GM12878 (cell line): ENCODE measurements around the gene DCST1. TPM values are rescaled to one million over a fixed set of nuclear protein-coding genes. Genes with fewer than 3 reads are reported as not detected.

Source experiments
- ATAC-seq: fragments of 200-7000 bp; cut with Tn5 transposase; 3 replicates; pipeline ENCODE4 v1.9.1; 2020; ENCODE audit warnings: mild to moderate bottlenecking, moderate library complexity
- BruUV-seq: library from RNA; stranded (reverse); fragments of 400-500 nt; replicated peaks from 2 replicates; lab custom pipeline; 2021; lab: Mats Ljungman, UMichigan
- CTCF ChIA-PET: fragments of 300-600 bp; sonication (Branson Sonifier 250); formaldehyde crosslinking; extraction: SDS; loops from one replicate; lab custom pipeline; 2021; ENCODE audit warnings: inconsistent platforms; lab: Yijun Ruan, JAX
- POLR2A ChIA-PET: fragments of 350-600 bp; formaldehyde crosslinking; extraction: SDS; loops from one replicate; lab custom pipeline; 2021; ENCODE audit warnings: inconsistent platforms; lab: Charles Lee
- RAD21 ChIA-PET: fragments of 300-600 bp; sonication (Branson Sonifier 250); formaldehyde crosslinking; loops from one replicate; lab custom pipeline; 2023; ENCODE audit warnings: antibody characterized with exemption; ENCODE audit not compliant: unreplicated experiment; lab: Charles Lee
- SMC1A ChIA-PET: fragments of 300-600 bp; sonication (Branson Sonifier 250); formaldehyde crosslinking; loops from one replicate; lab custom pipeline; 2023; ENCODE audit not compliant: unreplicated experiment, uncharacterized antibody; lab: Charles Lee
- DNase-seq: peaks from one replicate; pipeline ENCODE4 v3.0.0-alpha.2; 2011; ENCODE audit warnings: low read depth, low spot score
- FAIRE-seq: peaks from 3 replicates; lab custom pipeline; 2011; peaks lifted over from hg19 to GRCh38; lab: Jason Lieb, UNC
- H2AFZ ChIP-seq: 2 replicates; pipeline ENCODE4 v1.6.0; 2011; ENCODE audit warnings: low read depth, low read length, control low read depth; ENCODE audit not compliant: control insufficient read depth
- H3K27ac ChIP-seq: 2 replicates; pipeline ENCODE4 v1.5.1; 2011; ENCODE audit warnings: control low read depth; ENCODE audit not compliant: control insufficient read depth, insufficient read depth
- H3K27me3 ChIP-seq, 2 experiments: replicated peaks in 1 of 2; 2 replicates each; pipeline versions ENCODE4 v1.6.0 to v1.6.1; 2011; ENCODE audit warnings: low read length in 1 of 2; ENCODE audit not compliant: control insufficient read depth in 2 of 2, insufficient read depth in 2 of 2
- H3K36me3 ChIP-seq, 2 experiments: 2 replicates each; pipeline ENCODE4 v1.5.1; 2011; ENCODE audit warnings: low read length in 1 of 2; ENCODE audit not compliant: control insufficient read depth in 2 of 2, insufficient read depth in 2 of 2
- H3K4me1 ChIP-seq: 2 replicates; pipeline ENCODE4 v1.6.1; 2011; ENCODE audit warnings: mild to moderate bottlenecking, low read length, moderate library complexity, mixed read lengths; ENCODE audit not compliant: control insufficient read depth, insufficient read depth
- H3K4me2 ChIP-seq: 2 replicates; pipeline ENCODE4 v1.6.0; 2011; ENCODE audit warnings: control low read depth; ENCODE audit not compliant: control insufficient read depth, insufficient read depth
- H3K4me3 ChIP-seq: fragments of 200-600 bp; sonication (generic); 2 replicates; pipeline ENCODE4 v1.5.1; 2016
- H3K79me2 ChIP-seq: 2 replicates; pipeline ENCODE4 v1.6.0; 2011; ENCODE audit warnings: low read length; ENCODE audit not compliant: control insufficient read depth, insufficient read depth
- H3K9ac ChIP-seq: 2 replicates; pipeline ENCODE4 v1.8.0; 2011; ENCODE audit warnings: low read length, control low read depth, mixed read lengths; ENCODE audit not compliant: control insufficient read depth, insufficient read depth
- H3K9me3 ChIP-seq: replicated peaks from 3 replicates; pipeline ENCODE4 v1.5.1; 2011; ENCODE audit warnings: mild to moderate bottlenecking, low read length; ENCODE audit not compliant: control insufficient read depth, insufficient read depth
- H4K20me1 ChIP-seq: 2 replicates; pipeline ENCODE4 v1.6.0; 2011; ENCODE audit not compliant: control insufficient read depth, insufficient read depth
- DPF2 ChIP-seq: fragments of 450-650 bp; IDR thresholded peaks from 2 replicates; pipeline ENCODE4 v1.6.1; 2017; ENCODE audit warnings: mild to moderate bottlenecking
- ETV6 ChIP-seq, 2 experiments: fragments of 450-650 bp in 1 of 2; IDR thresholded peaks in 1 of 2; conservative IDR thresholded peaks in 1 of 2; 2 replicates each; pipeline ENCODE4 v1.6.1; 2014; ENCODE audit warnings: antibody characterized with exemption in 1 of 2, borderline replicate concordance in 1 of 2, low read depth in 1 of 2, mild to moderate bottlenecking in 1 of 2, moderate library complexity in 1 of 2
- FOXK2 ChIP-seq: fragments of 450-650 bp; IDR thresholded peaks from 2 replicates; pipeline ENCODE4 v1.6.1; 2017; ENCODE audit warnings: mild to moderate bottlenecking, moderate library complexity
- IKZF1 ChIP-seq: fragments of 450-650 bp; conservative IDR thresholded peaks from 2 replicates; pipeline ENCODE4 v1.6.1; 2017; ENCODE audit warnings: antibody characterized with exemption, mild to moderate bottlenecking
- MTA2 ChIP-seq: fragments of 450-650 bp; IDR thresholded peaks from 2 replicates; pipeline ENCODE4 v1.6.1; 2016; ENCODE audit warnings: low read depth, mild to moderate bottlenecking, moderate library complexity
- SMC3 ChIP-seq: IDR thresholded peaks from 2 replicates; pipeline ENCODE4 v1.6.1; 2011; ENCODE audit warnings: low read length, improper control_type of control experiment, borderline replicate concordance
- TARDBP ChIP-seq: IDR thresholded peaks from 2 replicates; pipeline ENCODE4 v1.6.1; 2016; ENCODE audit warnings: borderline replicate concordance
- ZZZ3 ChIP-seq: IDR thresholded peaks from 2 replicates; pipeline ENCODE4 v1.6.1; 2011; ENCODE audit warnings: low read depth; ENCODE audit not compliant: control insufficient read depth, insufficient read length
- WGBS: methylation state at CpG from one replicate; pipeline ENCODE4 v1.1.6; 2016; ENCODE audit warnings: low lambda C conversion rate; ENCODE audit not compliant: insufficient replicate concordance, insufficient coverage; ENCODE audit errors: missing lambda C conversion rate; 5-methylcytosine and 5-hydroxymethylcytosine counted together
- in situ Hi-C: fragments of 300-500 bp; cut with MboI; formaldehyde crosslinking; loops from 9 replicates; pipeline ENCODE4 v1.14.3; 2018; ENCODE audit warnings: mixed read lengths
- intact Hi-C: fragments of 100-400 bp; cut with micrococcal nuclease; formaldehyde crosslinking; loops from one replicate; pipeline ENCODE4 v1.14.2; 2022; ENCODE audit not compliant: unreplicated experiment
- polyA plus RNA-seq, 11 experiments: library from polyadenylated mRNA; depleted of rRNA in 4 of 11; unstranded in 6 of 11; stranded (reverse) in 5 of 11; fragments of >200 nt; fragmentation: Nextera tagmentation in 4 of 11; fragmentation: Illumina TruSeq in 1 of 11; extraction: Ambion mirVana in 4 of 11; extraction: Trizol in 1 of 11; gene quantifications; 1 replicate in 1 of 11; 2 replicates in 10 of 11; pipeline versions ENCODE4 v1.2.1 to v1.2.3, GENCODE V29; 2011 to 2016; ENCODE audit warnings: inconsistent platforms in 2 of 11, missing spikeins in 2 of 11, low read depth in 1 of 11
- total RNA-seq, 4 experiments: library from RNA; depleted of rRNA in 3 of 4; stranded (reverse); fragments of >200 nt in 3 of 4; fragmentation: Illumina TruSeq in 1 of 4; extraction: Trizol in 1 of 4; gene quantifications; 2 replicates each; pipeline versions ENCODE4 v1.2.1 to v1.2.3, GENCODE V29; 2013 to 2021
- TF ChIP-seq, protein P1 (sequence below): fragments of 450-650 bp; IDR thresholded peaks from 2 replicates; pipeline ENCODE4 v1.6.1; 2017; ENCODE audit warnings: low read depth, mild to moderate bottlenecking, moderate library complexity
- TF ChIP-seq, protein P2 (sequence below): fragments of 150-350 bp; IDR thresholded peaks from 2 replicates; pipeline ENCODE4 v1.6.1; 2016; ENCODE audit warnings: low read depth, low read length
- TF ChIP-seq, protein P3 (sequence below): fragments of 450-650 bp; IDR thresholded peaks from 2 replicates; pipeline ENCODE4 v1.6.1; 2016; ENCODE audit warnings: mild to moderate bottlenecking
- TF ChIP-seq, protein P4 (sequence below): fragments of 450-650 bp; formaldehyde crosslinking; IDR thresholded peaks from 2 replicates; pipeline ENCODE4 v1.5.0; 2022; ENCODE audit warnings: mild to moderate bottlenecking, missing genetic modification characterization

DCST1 gene
- total and polyA plus RNA-seq, 10 of the 15 experiments (the other 5 are each of a cell fraction or from before 2014, with no cell fraction given): not detected

DNA sequence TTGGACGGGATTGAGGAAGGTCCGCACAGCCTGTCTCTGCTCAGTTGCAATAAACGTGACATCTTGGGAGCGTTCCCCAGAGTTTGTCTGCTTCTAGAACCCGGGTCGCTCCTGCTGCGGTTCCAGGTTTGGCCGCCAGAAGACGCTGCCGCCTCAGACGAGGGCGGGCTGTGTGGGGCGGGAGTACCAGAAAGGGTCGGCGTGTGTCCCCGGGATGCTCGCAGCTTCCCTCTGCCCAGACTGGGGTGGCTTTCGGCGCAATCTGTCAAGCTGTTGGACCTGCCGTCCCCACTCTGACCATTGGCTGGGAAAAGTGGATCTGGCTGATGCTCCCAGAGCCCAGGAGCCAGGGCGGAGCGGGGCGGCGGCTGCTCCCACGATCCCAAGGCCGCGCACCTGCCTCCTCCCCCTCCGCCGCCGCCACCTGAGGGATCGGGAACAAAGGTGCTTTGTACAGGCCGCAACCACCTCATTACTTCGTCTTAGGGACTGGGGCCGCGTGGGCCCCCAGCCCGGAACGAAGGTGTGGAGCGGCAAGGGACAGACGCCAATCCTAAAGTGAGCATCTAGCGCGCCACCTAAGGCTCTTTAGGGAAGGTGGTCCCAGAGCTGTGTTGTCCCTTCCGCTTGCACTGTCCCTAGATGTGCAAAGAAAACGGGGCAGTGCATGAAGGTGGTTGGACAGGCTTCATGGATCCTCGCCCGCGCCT, 29.2 kb downstream of the DCST1 start:
- in situ Hi-C loops: loop anchor here (5.0 kb wide), 1 partner anchor 501 kb away; no protein-coding TSS in a partner anchor
- SMC1A ChIA-PET: interaction anchor here (1.4 kb wide), 2 partner anchors 18 to 22 kb away, joined by 4 to 8 read pairs; no protein-coding TSS in a partner anchor
- TF ChIP-seq DPF2 (0 out of 2 replicates have a peak, but pooled peaks have one; percentile 18), ETV6 (conservative IDR thresholded peaks at IDR 0.05 in 1 of 2, IDR thresholded peaks at IDR 0.05 in 1 of 2; ENCODE audit: borderline replicate concordance in 1 of 2, low read depth in 1 of 2) (no peak), IKZF1 (peak; percentile 38), FOXK2 (no peak), TARDBP (no peak), ZZZ3 (no peak), SMC3 (peak; percentile 93), MTA2 (no peak)
- TF ChIP-seq, protein P1, sequence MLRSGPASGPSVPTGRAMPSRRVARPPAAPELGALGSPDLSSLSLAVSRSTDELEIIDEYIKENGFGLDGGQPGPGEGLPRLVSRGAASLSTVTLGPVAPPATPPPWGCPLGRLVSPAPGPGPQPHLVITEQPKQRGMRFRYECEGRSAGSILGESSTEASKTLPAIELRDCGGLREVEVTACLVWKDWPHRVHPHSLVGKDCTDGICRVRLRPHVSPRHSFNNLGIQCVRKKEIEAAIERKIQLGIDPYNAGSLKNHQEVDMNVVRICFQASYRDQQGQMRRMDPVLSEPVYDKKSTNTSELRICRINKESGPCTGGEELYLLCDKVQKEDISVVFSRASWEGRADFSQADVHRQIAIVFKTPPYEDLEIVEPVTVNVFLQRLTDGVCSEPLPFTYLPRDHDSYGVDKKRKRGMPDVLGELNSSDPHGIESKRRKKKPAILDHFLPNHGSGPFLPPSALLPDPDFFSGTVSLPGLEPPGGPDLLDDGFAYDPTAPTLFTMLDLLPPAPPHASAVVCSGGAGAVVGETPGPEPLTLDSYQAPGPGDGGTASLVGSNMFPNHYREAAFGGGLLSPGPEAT: no peak
- TF ChIP-seq, protein P2, sequence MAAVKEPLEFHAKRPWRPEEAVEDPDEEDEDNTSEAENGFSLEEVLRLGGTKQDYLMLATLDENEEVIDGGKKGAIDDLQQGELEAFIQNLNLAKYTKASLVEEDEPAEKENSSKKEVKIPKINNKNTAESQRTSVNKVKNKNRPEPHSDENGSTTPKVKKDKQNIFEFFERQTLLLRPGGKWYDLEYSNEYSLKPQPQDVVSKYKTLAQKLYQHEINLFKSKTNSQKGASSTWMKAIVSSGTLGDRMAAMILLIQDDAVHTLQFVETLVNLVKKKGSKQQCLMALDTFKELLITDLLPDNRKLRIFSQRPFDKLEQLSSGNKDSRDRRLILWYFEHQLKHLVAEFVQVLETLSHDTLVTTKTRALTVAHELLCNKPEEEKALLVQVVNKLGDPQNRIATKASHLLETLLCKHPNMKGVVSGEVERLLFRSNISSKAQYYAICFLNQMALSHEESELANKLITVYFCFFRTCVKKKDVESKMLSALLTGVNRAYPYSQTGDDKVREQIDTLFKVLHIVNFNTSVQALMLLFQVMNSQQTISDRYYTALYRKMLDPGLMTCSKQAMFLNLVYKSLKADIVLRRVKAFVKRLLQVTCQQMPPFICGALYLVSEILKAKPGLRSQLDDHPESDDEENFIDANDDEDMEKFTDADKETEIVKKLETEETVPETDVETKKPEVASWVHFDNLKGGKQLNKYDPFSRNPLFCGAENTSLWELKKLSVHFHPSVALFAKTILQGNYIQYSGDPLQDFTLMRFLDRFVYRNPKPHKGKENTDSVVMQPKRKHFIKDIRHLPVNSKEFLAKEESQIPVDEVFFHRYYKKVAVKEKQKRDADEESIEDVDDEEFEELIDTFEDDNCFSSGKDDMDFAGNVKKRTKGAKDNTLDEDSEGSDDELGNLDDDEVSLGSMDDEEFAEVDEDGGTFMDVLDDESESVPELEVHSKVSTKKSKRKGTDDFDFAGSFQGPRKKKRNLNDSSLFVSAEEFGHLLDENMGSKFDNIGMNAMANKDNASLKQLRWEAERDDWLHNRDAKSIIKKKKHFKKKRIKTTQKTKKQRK: no peak
- TF ChIP-seq, protein P3, sequence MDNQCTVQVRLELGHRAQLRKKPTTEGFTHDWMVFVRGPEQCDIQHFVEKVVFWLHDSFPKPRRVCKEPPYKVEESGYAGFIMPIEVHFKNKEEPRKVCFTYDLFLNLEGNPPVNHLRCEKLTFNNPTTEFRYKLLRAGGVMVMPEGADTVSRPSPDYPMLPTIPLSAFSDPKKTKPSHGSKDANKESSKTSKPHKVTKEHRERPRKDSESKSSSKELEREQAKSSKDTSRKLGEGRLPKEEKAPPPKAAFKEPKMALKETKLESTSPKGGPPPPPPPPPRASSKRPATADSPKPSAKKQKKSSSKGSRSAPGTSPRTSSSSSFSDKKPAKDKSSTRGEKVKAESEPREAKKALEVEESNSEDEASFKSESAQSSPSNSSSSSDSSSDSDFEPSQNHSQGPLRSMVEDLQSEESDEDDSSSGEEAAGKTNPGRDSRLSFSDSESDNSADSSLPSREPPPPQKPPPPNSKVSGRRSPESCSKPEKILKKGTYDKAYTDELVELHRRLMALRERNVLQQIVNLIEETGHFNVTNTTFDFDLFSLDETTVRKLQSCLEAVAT: no peak
- TF ChIP-seq, protein P4, sequence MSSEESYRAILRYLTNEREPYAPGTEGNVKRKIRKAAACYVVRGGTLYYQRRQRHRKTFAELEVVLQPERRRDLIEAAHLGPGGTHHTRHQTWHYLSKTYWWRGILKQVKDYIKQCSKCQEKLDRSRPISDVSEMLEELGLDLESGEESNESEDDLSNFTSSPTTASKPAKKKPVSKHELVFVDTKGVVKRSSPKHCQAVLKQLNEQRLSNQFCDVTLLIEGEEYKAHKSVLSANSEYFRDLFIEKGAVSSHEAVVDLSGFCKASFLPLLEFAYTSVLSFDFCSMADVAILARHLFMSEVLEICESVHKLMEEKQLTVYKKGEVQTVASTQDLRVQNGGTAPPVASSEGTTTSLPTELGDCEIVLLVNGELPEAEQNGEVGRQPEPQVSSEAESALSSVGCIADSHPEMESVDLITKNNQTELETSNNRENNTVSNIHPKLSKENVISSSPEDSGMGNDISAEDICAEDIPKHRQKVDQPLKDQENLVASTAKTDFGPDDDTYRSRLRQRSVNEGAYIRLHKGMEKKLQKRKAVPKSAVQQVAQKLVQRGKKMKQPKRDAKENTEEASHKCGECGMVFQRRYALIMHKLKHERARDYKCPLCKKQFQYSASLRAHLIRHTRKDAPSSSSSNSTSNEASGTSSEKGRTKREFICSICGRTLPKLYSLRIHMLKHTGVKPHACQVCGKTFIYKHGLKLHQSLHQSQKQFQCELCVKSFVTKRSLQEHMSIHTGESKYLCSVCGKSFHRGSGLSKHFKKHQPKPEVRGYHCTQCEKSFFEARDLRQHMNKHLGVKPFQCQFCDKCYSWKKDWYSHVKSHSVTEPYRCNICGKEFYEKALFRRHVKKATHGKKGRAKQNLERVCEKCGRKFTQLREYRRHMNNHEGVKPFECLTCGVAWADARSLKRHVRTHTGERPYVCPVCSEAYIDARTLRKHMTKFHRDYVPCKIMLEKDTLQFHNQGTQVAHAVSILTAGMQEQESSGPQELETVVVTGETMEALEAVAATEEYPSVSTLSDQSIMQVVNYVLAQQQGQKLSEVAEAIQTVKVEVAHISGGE (CRISPR knock-in tag): no peak

More for the DNA sequence above, 29.2 kb downstream of the DCST1 start:
- no peaks in the 10 kb centered on the region for H4K20me1 ChIP-seq
- under 1% methylated on average over 31 of the region's 46 CpGs for WGBS
- peak overlapping the region; percentile 95 for H3K4me3 ChIP-seq
- peak overlapping the region; percentile 14; the same call in 1 of the 2 replicates for H3K9ac ChIP-seq
- CTCF ChIA-PET: interaction anchor here (0.7 to 15.5 kb wide), 11 partner anchors 8 to 503 kb away, joined by 3 to 195 read pairs (median 3); partner anchors contain the start of genes EFNA3 and FLAD1
- H3K27me3 ChIP-seq: no peaks in the 10 kb centered on the region
- H3K27ac ChIP-seq: no peak overlapping the region
- H3K36me3 ChIP-seq: no peaks in the 10 kb centered on the region; a peak in 1 of 4 replicates
- intact Hi-C loops: loop anchor here (1.0 to 5.0 kb wide), 4 partner anchors 21 to 396 kb away; partner anchors contain the start of genes CKS1B and SHC1
- peaks cover 16% of the 10 kb centered on the region for H3K4me1 ChIP-seq
- peak overlapping the region; percentile 96 for H3K4me2 ChIP-seq
- H2AFZ ChIP-seq: peak overlapping the region; percentile 80
- RAD21 ChIA-PET: interaction anchor here (1.0 to 4.7 kb wide), 6 partner anchors 12 to 503 kb away, joined by 3 to 63 read pairs (median 4); partner anchors contain the start of gene EFNA3
- DNase-seq: no peak
- no peaks in the 10 kb centered on the region for H3K9me3 ChIP-seq
- H3K79me2 ChIP-seq: no peaks in the 10 kb centered on the region
- no TSS peak for BruUV-seq
- peak; percentile 65 for ATAC-seq
- POLR2A ChIA-PET: interaction anchor here (0.5 to 1.3 kb wide), 3 partner anchors 12 to 211 kb away, joined by 3 to 8 read pairs (median 7); no protein-coding TSS in a partner anchor
- FAIRE-seq: peak; percentile 87
